K562 (cell line): Measurements from ENCODE around the gene IL2RG. TPM values are rescaled to one million over a fixed set of nuclear protein-coding genes. Genes with fewer than 3 reads are reported as not detected.

Source experiments
- ARID1B ChIP-seq: fragments of 450-650 bp; IDR thresholded peaks from 2 replicates; pipeline ENCODE4 v1.6.1; 2016; ENCODE audit warnings: antibody characterized with exemption, mild to moderate bottlenecking, inconsistent platforms
- BCOR ChIP-seq: fragments of 450-650 bp; IDR thresholded peaks from 2 replicates; pipeline ENCODE4 v1.6.1; 2016
- CBFA2T2 ChIP-seq: fragments of 450-650 bp; conservative IDR thresholded peaks from 2 replicates; pipeline ENCODE4 v1.6.1; 2017; ENCODE audit warnings: mild to moderate bottlenecking
- DDX20 ChIP-seq: fragments of 450-650 bp; IDR thresholded peaks from 2 replicates; pipeline ENCODE4 v1.6.1; 2016; ENCODE audit warnings: missing genetic modification characterization, low read depth, mild to moderate bottlenecking, missing compliant biosample characterization, moderate library complexity
- FOXM1 ChIP-seq, 2 experiments: fragments of 450-650 bp in 1 of 2; sonication (generic) in 1 of 2; formaldehyde crosslinking in 1 of 2; IDR thresholded peaks; 2 replicates each; pipeline versions ENCODE4 v1.6.1 to v1.9.0; 2017 to 2022; ENCODE audit warnings: low read depth in 2 of 2, mild to moderate bottlenecking in 2 of 2, missing genetic modification reagents in 1 of 2, moderate library complexity in 1 of 2
- GATAD2A ChIP-seq: fragments of 450-650 bp; IDR thresholded peaks from 2 replicates; pipeline ENCODE4 v1.6.1; 2017
- HEY1 ChIP-seq: fragments of 250-450 bp; sonication (Bioruptor Pico); IDR thresholded peaks from 2 replicates; pipeline ENCODE4 v1.5.0; 2020; ENCODE audit warnings: mild to moderate bottlenecking, moderate library complexity, borderline replicate concordance
- HIVEP1 ChIP-seq: fragments of 250-450 bp; sonication (Bioruptor Pico); IDR thresholded peaks from 2 replicates; pipeline ENCODE4 v1.4.0; 2020; ENCODE audit warnings: mild to moderate bottlenecking
- MAFF ChIP-seq: IDR thresholded peaks from 2 replicates; pipeline ENCODE4 v1.6.1; 2012; ENCODE audit warnings: low read length, improper control_type of control experiment
- MNT ChIP-seq, 2 experiments: fragments of 450-650 bp; conservative IDR thresholded peaks; 2 replicates each; pipeline ENCODE4 v1.6.1; 2017; ENCODE audit warnings: mild to moderate bottlenecking in 2 of 2, moderate library complexity in 2 of 2
- MTA1 ChIP-seq: fragments of 450-650 bp; IDR thresholded peaks from 2 replicates; pipeline ENCODE4 v1.6.1; 2017; ENCODE audit warnings: borderline replicate concordance
- MTA2 ChIP-seq: fragments of 450-650 bp; IDR thresholded peaks from 2 replicates; pipeline ENCODE4 v1.6.1; 2016; ENCODE audit warnings: low read depth
- NR2F6 ChIP-seq: fragments of 450-650 bp; formaldehyde crosslinking; IDR thresholded peaks from 2 replicates; pipeline ENCODE4 v1.4.0; 2020; ENCODE audit warnings: mild to moderate bottlenecking
- NRF1 ChIP-seq, 2 experiments: fragments of 450-650 bp; IDR thresholded peaks in 1 of 2; conservative IDR thresholded peaks in 1 of 2; 2 replicates each; pipeline ENCODE4 v1.6.1; 2014; ENCODE audit warnings: mild to moderate bottlenecking in 2 of 2
- PRMT5 ChIP-seq: sonication (generic); formaldehyde crosslinking; IDR thresholded peaks from 2 replicates; pipeline ENCODE4 v1.5.0; 2020; ENCODE audit warnings: missing genetic modification reagents
- SMARCA5 ChIP-seq: fragments of 450-650 bp; IDR thresholded peaks from 2 replicates; pipeline ENCODE4 v1.6.1; 2016
- TAL1 ChIP-seq: fragments of 450-650 bp; IDR thresholded peaks from 2 replicates; pipeline ENCODE4 v1.6.1; 2016; ENCODE audit warnings: mild to moderate bottlenecking
- TCF15 ChIP-seq: fragments of 250-450 bp; sonication (Bioruptor Pico); IDR thresholded peaks from 2 replicates; pipeline ENCODE4 v1.8.0; 2022; ENCODE audit warnings: moderate library complexity, mild to moderate bottlenecking, inconsistent platforms
- TCF3 ChIP-seq: sonication (generic); formaldehyde crosslinking; IDR thresholded peaks from 2 replicates; pipeline ENCODE4 v1.4.0; 2020; ENCODE audit warnings: mild to moderate bottlenecking, missing genetic modification reagents
- TRIM25 ChIP-seq: fragments of 450-650 bp; IDR thresholded peaks from 2 replicates; pipeline ENCODE4 v1.7.0; 2016; ENCODE audit warnings: borderline replicate concordance
- ZBTB5 ChIP-seq: fragments of 450-650 bp; IDR thresholded peaks from 2 replicates; pipeline ENCODE4 v1.6.1; 2017; ENCODE audit warnings: antibody characterized with exemption
- ZEB2 ChIP-seq: fragments of 450-650 bp; IDR thresholded peaks from 2 replicates; pipeline ENCODE4 v1.6.1; 2016
- ZNF174 ChIP-seq: fragments of 250-450 bp; sonication (Bioruptor Pico); IDR thresholded peaks from 2 replicates; pipeline ENCODE4 v1.4.0; 2020; ENCODE audit warnings: mild to moderate bottlenecking
- ZNF263 ChIP-seq: sonication (generic); formaldehyde crosslinking; IDR thresholded peaks from 2 replicates; pipeline ENCODE4 v1.8.0; 2022; ENCODE audit warnings: mild to moderate bottlenecking, missing genetic modification reagents, borderline replicate concordance
- ZNF282 ChIP-seq: sonication (generic); formaldehyde crosslinking; IDR thresholded peaks from 2 replicates; pipeline ENCODE4 v1.8.1; 2023; ENCODE audit warnings: missing genetic modification reagents
- polyA plus RNA-seq, 8 experiments: library from polyadenylated mRNA; depleted of rRNA in 4 of 8; stranded (reverse) in 5 of 8; unstranded in 3 of 8; fragments of >200 nt; fragmentation: Nextera tagmentation in 2 of 8; fragmentation: Illumina TruSeq in 1 of 8; extraction: Ambion mirVana in 2 of 8; extraction: Trizol in 1 of 8; gene quantifications; 2 replicates each; pipeline versions ENCODE4 v1.2.1 to v1.2.3, GENCODE V29; 2011 to 2014; ENCODE audit warnings: inconsistent platforms in 1 of 8, missing spikeins in 1 of 8
- total RNA-seq, 7 experiments: library from RNA; depleted of rRNA in 6 of 7; stranded (reverse); fragments of >200 nt in 6 of 7; fragmentation: Illumina TruSeq in 2 of 7; extraction: Trizol in 2 of 7; gene quantifications; 2 replicates each; pipeline versions ENCODE4 v1.2.1 to v1.2.3, GENCODE V29; 2011 to 2021; ENCODE audit warnings: low replicate concordance in 1 of 7

The IL2RG gene
- total and polyA plus RNA-seq, 9 of the 15 experiments (the other 6 are each of a cell fraction or from before 2014, with no cell fraction given): 5.5 to 55.4 (median 19.7) TPM

- TF ChIP-seq ARID1B (peak; percentile 88), NRF1 (conservative IDR thresholded peaks at IDR 0.05 in 1 of 2, IDR thresholded peaks at IDR 0.05 in 1 of 2) (no peak), SMARCA5 (no peak), TCF3 (CRISPR knock-in tag) (peak; percentile 69), MAFF (no peak), TRIM25 (no peak), ZNF282 (CRISPR knock-in tag) (no peak), DDX20 (tag) (no peak), CBFA2T2 (peak; percentile 77), PRMT5 (no peak), TAL1 (peak; percentile 71), HIVEP1 (CRISPR knock-in tag) (no peak), MNT (conservative IDR thresholded peaks at IDR 0.05) (no peak), HEY1 (no peak), MTA2 (peak; percentile 49; the same call in 1 of the 2 replicates), ZNF263 (CRISPR knock-in tag) (peak; percentile 41; the same call in 1 of the 2 replicates), MTA1 (0 out of 2 replicates have a peak, but pooled peaks have one; percentile 23), TCF15 (CRISPR knock-in tag) (no peak), NR2F6 (CRISPR knock-in tag) (no peak), GATAD2A (peak; percentile 78; the same call in 1 of the 2 replicates), ZNF174 (CRISPR knock-in tag) (no peak), FOXM1 (IDR thresholded peaks at IDR 0.05; ENCODE audit: low read depth) (peak; percentile 34; the same call in 1 of the 2 replicates), FOXM1 (CRISPR knock-in tag; IDR thresholded peaks at IDR 0.05; ENCODE audit: low read depth) (no peak), BCOR (peak; percentile 20; the same call in 1 of the 2 replicates), ZBTB5 (no peak), ZEB2 (peak; percentile 57; the same call in 1 of the 2 replicates)
Observed at GRCh38 chrX:71095033-71095432, 16.3 kb downstream of the IL2RG start (continued).
